Measurements from ENCODE around the gene HPSE2. TPM values are rescaled to one million over a fixed set of nuclear protein-coding genes. Genes with fewer than 3 reads are reported as not detected.

Gene HPSE2
- total and polyA plus RNA-seq, 2 donors (not counting 1 experiment from before 2014, with no cell fraction given) = not detected

- Histone ChIP-seq H3K9ac (ENCODE audit: low read length) (no peak overlapping the region), H3K36me3 (replicated peaks in 1 of 2; ENCODE audit: control extremely low read depth in 1 of 2, control insufficient read depth in 1 of 2, extremely low read depth in 1 of 2, insufficient read depth in 2 of 2, low read length in 1 of 2) (peaks cover 0 to 3% of the 10 kb centered on the region in 2 experiments), H3K4me2 (replicated peaks; ENCODE audit: low read depth, low read length, poor library complexity, severe bottlenecking) (no peak overlapping the region), H2AFZ (ENCODE audit: insufficient read depth, low read depth, low read length, poor library complexity, severe bottlenecking) (no peak overlapping the region), H3K79me2 (ENCODE audit: control insufficient read depth, insufficient read depth, low read length) (peaks cover 12% of the 10 kb centered on the region), H3K4me1 (ENCODE audit: control insufficient read depth in 2 of 2, insufficient read depth in 2 of 2, low read length in 2 of 2) (peaks cover 13 to 16% of the 10 kb centered on the region in 2 donors), H3K4me3 (ENCODE audit: control extremely low read depth in 1 of 5, extremely low read depth in 1 of 5, insufficient read depth in 1 of 5, low read depth in 2 of 5, low read length in 4 of 5) (no peak overlapping the region), H4K20me1 (ENCODE audit: control insufficient read depth, insufficient read depth, low read length, poor library complexity, severe bottlenecking) (no peaks in the 10 kb centered on the region), H3K27me3 (replicated peaks in 1 of 4; ENCODE audit: control extremely low read depth in 1 of 4, control insufficient read depth in 3 of 4, insufficient read depth in 4 of 4, low read length in 3 of 4) (peaks cover 0 to 8% (median 2%) of the 10 kb centered on the region in 4 experiments), H3K27ac (ENCODE audit: low read length in 2 of 2) (no peak overlapping the region), H3K9me3 (ENCODE audit: control extremely low read depth in 1 of 3, control insufficient read depth in 2 of 3, insufficient read depth in 1 of 3, low read length in 2 of 3) (no peaks in the 10 kb centered on the region)
- ChIA-PET POLR2A (no interaction called here), CTCF (interaction anchor here (1.0 kb wide), 1 partner anchor 20 kb away, joined by 3 read pairs; no protein-coding TSS in a partner anchor)
- no peaks in the 10 kb centered on the region for H3K9me3 Mint-ChIP-seq (ENCODE audit: insufficient read depth)
- TF ChIP-seq EZH2 (IDR thresholded peaks at IDR 0.05; ENCODE audit: borderline replicate concordance, insufficient read depth, low read depth, low read length, poor library complexity, severe bottlenecking) = no peak
- intact Hi-C loops (cut with micrococcal nuclease) = no loop called here
- DNase-seq (no peak), ATAC-seq (ENCODE audit: low read depth) (no peak)
- H3K4me1 Mint-ChIP-seq = peaks cover 20% of the 10 kb centered on the region
- peaks cover 4% of the 10 kb centered on the region for H3K27me3 Mint-ChIP-seq
- H3K4me3 Mint-ChIP-seq = no peak overlapping the region
- H3K27ac Mint-ChIP-seq = no peak overlapping the region
- no CpG with 5 or more reads among the region's 1 CpG for WGBS (ENCODE audit: insufficient coverage)
Observed at GRCh38 chr10:98450618-98451017, 785.0 kb downstream of the HPSE2 start.

DNA sequence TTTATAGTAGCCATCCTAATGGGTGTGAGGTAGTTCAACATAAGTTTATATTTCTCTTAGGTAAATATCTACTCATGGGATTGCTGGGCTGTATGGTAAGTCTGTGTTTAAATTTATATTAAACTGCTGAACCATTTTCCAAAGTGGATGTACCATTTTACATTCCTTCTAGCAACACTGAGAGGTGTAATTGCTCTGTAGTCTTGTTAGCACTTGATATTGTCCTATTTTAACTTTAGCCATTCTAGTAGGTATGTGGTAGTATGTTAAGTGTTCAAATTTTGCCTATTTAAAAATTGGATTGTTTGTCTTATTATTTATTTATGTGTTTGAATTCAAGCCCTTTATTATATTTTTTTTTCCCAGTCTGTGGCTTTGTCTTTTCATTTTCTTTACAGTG is 786.4 kb downstream of the HPSE2 start:
- POLR2A ChIA-PET = no interaction called here
- Histone ChIP-seq H3K9me3 (ENCODE audit: control extremely low read depth in 1 of 3, control insufficient read depth in 2 of 3, insufficient read depth in 1 of 3, low read length in 2 of 3) (no peaks in the 10 kb centered on the region), H2AFZ (ENCODE audit: insufficient read depth, low read depth, low read length, poor library complexity, severe bottlenecking) (no peak overlapping the region), H3K79me2 (ENCODE audit: control insufficient read depth, insufficient read depth, low read length) (peaks cover 16% of the 10 kb centered on the region), H3K9ac (ENCODE audit: low read length) (no peak overlapping the region), H3K27me3 (replicated peaks in 1 of 4; ENCODE audit: control extremely low read depth in 1 of 4, control insufficient read depth in 3 of 4, insufficient read depth in 4 of 4, low read length in 3 of 4) (peaks cover 0 to 5% (median 2%) of the 10 kb centered on the region in 4 experiments), H3K27ac (ENCODE audit: low read length in 2 of 2) (no peak overlapping the region), H3K4me1 (ENCODE audit: control insufficient read depth in 2 of 2, insufficient read depth in 2 of 2, low read length in 2 of 2) (peaks cover 26 to 29% of the 10 kb centered on the region in 2 donors), H3K4me2 (replicated peaks; ENCODE audit: low read depth, low read length, poor library complexity, severe bottlenecking) (no peak overlapping the region), H3K36me3 (replicated peaks in 1 of 2; ENCODE audit: control extremely low read depth in 1 of 2, control insufficient read depth in 1 of 2, extremely low read depth in 1 of 2, insufficient read depth in 2 of 2, low read length in 1 of 2) (peaks cover 0 to 14% of the 10 kb centered on the region in 2 experiments), H3K4me3 (ENCODE audit: control extremely low read depth in 1 of 5, extremely low read depth in 1 of 5, insufficient read depth in 1 of 5, low read depth in 2 of 5, low read length in 4 of 5) (no peak overlapping the region), H4K20me1 (ENCODE audit: control insufficient read depth, insufficient read depth, low read length, poor library complexity, severe bottlenecking) (peaks cover 6% of the 10 kb centered on the region)
- no peak overlapping the region for H3K27ac Mint-ChIP-seq
- DNase-seq = no peak
- no peak for ATAC-seq (ENCODE audit: low read depth)
- TF ChIP-seq EZH2 (IDR thresholded peaks at IDR 0.05; ENCODE audit: borderline replicate concordance, insufficient read depth, low read depth, low read length, poor library complexity, severe bottlenecking) = no peak
- TF ChIP-seq, protein P1, sequence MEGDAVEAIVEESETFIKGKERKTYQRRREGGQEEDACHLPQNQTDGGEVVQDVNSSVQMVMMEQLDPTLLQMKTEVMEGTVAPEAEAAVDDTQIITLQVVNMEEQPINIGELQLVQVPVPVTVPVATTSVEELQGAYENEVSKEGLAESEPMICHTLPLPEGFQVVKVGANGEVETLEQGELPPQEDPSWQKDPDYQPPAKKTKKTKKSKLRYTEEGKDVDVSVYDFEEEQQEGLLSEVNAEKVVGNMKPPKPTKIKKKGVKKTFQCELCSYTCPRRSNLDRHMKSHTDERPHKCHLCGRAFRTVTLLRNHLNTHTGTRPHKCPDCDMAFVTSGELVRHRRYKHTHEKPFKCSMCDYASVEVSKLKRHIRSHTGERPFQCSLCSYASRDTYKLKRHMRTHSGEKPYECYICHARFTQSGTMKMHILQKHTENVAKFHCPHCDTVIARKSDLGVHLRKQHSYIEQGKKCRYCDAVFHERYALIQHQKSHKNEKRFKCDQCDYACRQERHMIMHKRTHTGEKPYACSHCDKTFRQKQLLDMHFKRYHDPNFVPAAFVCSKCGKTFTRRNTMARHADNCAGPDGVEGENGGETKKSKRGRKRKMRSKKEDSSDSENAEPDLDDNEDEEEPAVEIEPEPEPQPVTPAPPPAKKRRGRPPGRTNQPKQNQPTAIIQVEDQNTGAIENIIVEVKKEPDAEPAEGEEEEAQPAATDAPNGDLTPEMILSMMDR (IDR thresholded peaks at IDR 0.05) = no peak
- intact Hi-C loops (cut with micrococcal nuclease) = no loop called here
- peaks cover 4% of the 10 kb centered on the region for H3K27me3 Mint-ChIP-seq
- CTCF ChIA-PET = no interaction called here
- H3K4me1 Mint-ChIP-seq = peaks cover 33% of the 10 kb centered on the region
- H3K4me3 Mint-ChIP-seq = no peak overlapping the region
- no peaks in the 10 kb centered on the region for H3K9me3 Mint-ChIP-seq (ENCODE audit: insufficient read depth)
